GM23338 (cell line): Measurements from ENCODE around the gene RTL10. TPM values are rescaled to one million over a fixed set of nuclear protein-coding genes. Genes with fewer than 3 reads are reported as not detected.

Experiments
- CREB1 ChIP-seq: fragments of 250-450 bp; sonication (Bioruptor Pico); IDR thresholded peaks from 2 replicates; pipeline ENCODE4 v1.5.0; 2020; ENCODE audit warnings: low read depth, mild to moderate bottlenecking, moderate library complexity
- CTCF ChIP-seq, 2 experiments: fragments of 200-600 bp in 1 of 2; sonication (generic) in 1 of 2; conservative IDR thresholded peaks; 2 replicates each; pipeline versions ENCODE4 v1.5.1 to v1.6.1; 2016 to 2017; ENCODE audit warnings: antibody characterized with exemption in 2 of 2, low read depth in 2 of 2, mild to moderate bottlenecking in 2 of 2, moderate library complexity in 1 of 2
- ETS1 ChIP-seq: IDR thresholded peaks from 2 replicates; pipeline ENCODE4 v1.6.1; 2016; ENCODE audit warnings: antibody characterized with exemption
- EZH2phosphoT487 ChIP-seq: fragments of 200-600 bp; sonication (generic); IDR thresholded peaks from one replicate; pipeline ENCODE4 v1.8.1; 2018; ENCODE audit warnings: antibody characterized with exemption; ENCODE audit not compliant: unreplicated experiment
- JUNB ChIP-seq: IDR thresholded peaks from one replicate; pipeline ENCODE4 v1.6.1; 2016; ENCODE audit warnings: antibody characterized with exemption; ENCODE audit not compliant: unreplicated experiment
- NANOG ChIP-seq: IDR thresholded peaks from 2 replicates; pipeline ENCODE4 v1.6.1; 2016; ENCODE audit warnings: antibody characterized with exemption, borderline replicate concordance
- POLR2AphosphoS5 ChIP-seq: IDR thresholded peaks from 2 replicates; pipeline ENCODE4 v1.6.1; 2016; ENCODE audit warnings: antibody characterized with exemption, low read depth
- ZNF331 ChIP-seq: fragments of 250-450 bp; sonication (Bioruptor Pico); IDR thresholded peaks from 2 replicates; pipeline ENCODE4 v1.5.0; 2020; ENCODE audit warnings: low read depth, mild to moderate bottlenecking, moderate library complexity
- ZNF462 ChIP-seq: fragments of 250-450 bp; sonication (Bioruptor Pico); IDR thresholded peaks from 2 replicates; pipeline ENCODE4 v1.5.0; 2020; ENCODE audit warnings: mild to moderate bottlenecking, moderate library complexity
- polyA plus RNA-seq: library from polyadenylated mRNA; unstranded; fragments of >200 nt; fragmentation: Nextera tagmentation; extraction: Ambion mirVana; gene quantifications from 2 replicates; pipeline ENCODE4 v1.2.1, GENCODE V29; 2016
- total RNA-seq: library from RNA; depleted of rRNA; stranded (reverse); fragments of >200 nt; shearing (Covaris generic); gene quantifications from 2 replicates; pipeline ENCODE4 v1.2.3, GENCODE V29; 2014

The RTL10 gene
- total and polyA plus RNA-seq, 2 experiments from 2014 or later, result 9.4 to 17.4 TPM

- TF ChIP-seq ZNF462 (CRISPR knock-in tag) (no peak), EZH2phosphoT487 (no peak), POLR2AphosphoS5 (no peak), JUNB (no peak), NANOG (no peak), CTCF (conservative IDR thresholded peaks at IDR 0.05; ENCODE audit: low read depth in 2 of 2) (no peak), CREB1 (no peak), ETS1 (no peak), ZNF331 (CRISPR knock-in tag) (no peak)
These were observed 2.4 kb downstream of the RTL10 start (continued) for GRCh38 chr22:19852177-19852781.
